Central memory CD8-positive, alpha-beta T cell (primary cell): Measurements from ENCODE around the gene ZBTB16.

Experiments
- ATAC-seq: fragments of 150-1000 bp; cut with Tn5 transposase; replicated peaks from 2 replicates; pipeline ENCODE4 v1.10.0; 2022; ENCODE audit warnings: mild to moderate bottlenecking, moderate FRiP score, moderate number of reproducible peaks; ENCODE audit not compliant: poor library complexity, severe bottlenecking; ENCODE audit errors: extremely low read depth
- DNase-seq, 2 donors: peaks; one replicate each; pipeline ENCODE4 v3.0.0; 2021; ENCODE audit warnings: low spot score in 2 of 2
- H3K27ac Mint-ChIP-seq: one replicate; pipeline ENCODE4 v1.8.0; 2022; ENCODE audit warnings: low read depth, mild to moderate bottlenecking, moderate library complexity, mixed read lengths
- H3K27me3 Mint-ChIP-seq: one replicate; pipeline ENCODE4 v1.8.0; 2022; ENCODE audit warnings: mixed read lengths
- H3K36me3 Mint-ChIP-seq: one replicate; pipeline ENCODE4 v1.8.0; 2022; ENCODE audit warnings: mild to moderate bottlenecking, moderate library complexity, mixed read lengths; ENCODE audit not compliant: insufficient read depth
- H3K4me1 Mint-ChIP-seq: one replicate; pipeline ENCODE4 v1.8.0; 2022; ENCODE audit warnings: mixed read lengths
- H3K4me3 Mint-ChIP-seq: one replicate; pipeline ENCODE4 v1.8.0; 2022; ENCODE audit warnings: mild to moderate bottlenecking, moderate library complexity, mixed read lengths
- H3K9me3 Mint-ChIP-seq: one replicate; pipeline ENCODE4 v1.8.0; 2022; ENCODE audit warnings: mixed read lengths

ZBTB16 gene

DNA sequence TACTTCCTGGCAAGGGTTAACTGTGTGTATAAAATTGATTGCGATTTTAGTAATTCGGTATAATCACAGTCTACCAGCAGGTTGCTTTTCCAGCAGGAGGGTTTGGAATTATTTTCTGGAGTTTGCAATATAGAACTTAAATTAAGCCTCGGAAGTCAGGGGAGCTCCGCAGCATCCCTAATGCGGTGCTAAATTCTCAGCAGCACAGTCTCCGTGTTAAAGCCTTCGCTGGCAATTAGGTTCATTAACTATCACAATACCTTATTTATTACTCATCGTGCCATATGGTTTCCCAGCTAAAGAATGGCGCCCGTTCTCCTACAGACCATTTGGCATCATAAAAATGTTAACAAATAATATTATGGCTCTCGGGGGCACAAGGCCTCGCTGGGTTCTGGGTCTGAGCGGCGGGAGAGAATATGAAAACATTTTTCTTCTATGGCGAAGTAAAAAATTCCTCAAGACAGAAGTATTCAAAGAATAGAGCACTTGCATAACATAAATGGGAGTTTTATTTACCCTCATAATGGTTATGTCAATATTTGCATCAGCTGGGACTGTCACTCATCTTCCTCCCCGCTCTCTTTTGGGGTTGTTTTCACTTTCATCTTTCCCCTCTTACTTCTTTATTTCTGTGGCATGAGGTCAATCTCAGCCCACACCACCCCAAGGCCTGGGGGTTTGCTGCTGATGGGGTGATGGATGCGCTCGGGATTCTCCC is 28.1 kb upstream of the ZBTB16 start:
- Mint-ChIP-seq H3K4me3 (no peak overlapping the region), H3K36me3 (no peaks in the 10 kb centered on the region), H3K27me3 (peaks cover 70% of the 10 kb centered on the region), H3K4me1 (no peaks in the 10 kb centered on the region), H3K27ac (no peak overlapping the region), H3K9me3 (no peaks in the 10 kb centered on the region)
- DNase-seq = no peak
- ATAC-seq = no peak

DNA sequence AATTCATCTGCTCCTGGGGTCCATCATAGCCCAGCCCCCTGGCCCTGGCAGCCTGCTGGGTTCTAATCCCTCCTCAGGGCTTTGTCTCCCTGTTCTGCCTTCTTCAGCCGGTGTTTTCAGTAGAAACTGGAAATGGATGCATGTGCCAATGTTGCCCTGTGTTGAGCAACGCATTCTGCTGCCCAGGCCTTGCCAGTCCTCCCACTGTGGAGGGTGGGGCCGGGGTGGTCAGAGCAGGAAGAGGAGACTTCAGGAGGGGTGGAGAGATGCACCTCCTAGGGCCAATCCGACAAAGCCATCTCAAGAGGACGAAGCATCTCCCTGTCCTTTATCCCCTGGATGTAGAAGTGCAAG is 27.6 kb upstream of the ZBTB16 start:
- H3K4me1 Mint-ChIP-seq = no peaks in the 10 kb centered on the region
- no peak overlapping the region for H3K27ac Mint-ChIP-seq
- H3K27me3 Mint-ChIP-seq = peaks cover 67% of the 10 kb centered on the region
- no peak overlapping the region for H3K4me3 Mint-ChIP-seq
- H3K9me3 Mint-ChIP-seq = no peaks in the 10 kb centered on the region
- no peaks in the 10 kb centered on the region for H3K36me3 Mint-ChIP-seq
- ATAC-seq (no peak), DNase-seq (no peak)

DNA sequence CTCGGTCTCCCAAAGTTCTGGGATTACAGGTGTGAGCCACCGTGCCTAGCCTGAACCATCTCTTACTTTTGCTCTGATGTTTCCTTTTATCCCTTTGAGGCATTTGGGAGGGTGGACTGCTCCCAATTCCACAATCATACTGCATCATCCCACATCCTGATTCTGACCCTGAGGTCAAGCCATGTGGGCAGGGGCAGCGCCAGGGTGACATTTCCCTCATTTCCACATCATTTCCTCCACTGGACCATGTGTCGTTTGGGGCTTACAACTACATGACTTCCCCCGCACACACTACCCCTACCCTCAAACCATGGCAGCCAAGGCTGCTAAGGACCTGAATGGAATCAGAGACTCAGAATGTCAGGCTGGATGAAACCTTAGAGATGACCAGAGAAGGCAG is 26.4 kb upstream of the ZBTB16 start:
- no peak for DNase-seq
- Mint-ChIP-seq H3K36me3 (no peaks in the 10 kb centered on the region), H3K27me3 (peaks cover 56% of the 10 kb centered on the region), H3K9me3 (no peaks in the 10 kb centered on the region), H3K27ac (no peak overlapping the region), H3K4me1 (no peaks in the 10 kb centered on the region), H3K4me3 (no peak overlapping the region)
- no peak for ATAC-seq

DNA sequence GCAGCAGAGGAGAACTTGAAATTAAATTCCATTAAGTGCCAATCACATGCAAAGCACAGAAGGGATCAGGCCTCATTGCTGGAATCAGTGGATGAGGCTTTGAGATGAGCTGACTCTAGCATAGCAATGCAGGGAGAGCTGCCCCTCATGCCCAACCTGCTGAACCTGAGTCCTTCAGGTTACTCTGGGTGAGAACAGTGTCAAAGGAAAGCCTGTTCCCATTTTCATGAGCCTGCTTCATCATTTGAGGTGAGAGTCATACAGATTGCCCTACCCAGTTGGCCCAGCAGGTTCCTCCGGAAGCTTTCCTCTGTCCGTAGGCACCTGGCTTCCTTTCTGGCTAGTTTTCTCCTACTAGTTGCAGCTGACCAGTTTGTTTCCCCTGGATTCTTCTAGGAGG is 25.9 kb upstream of the ZBTB16 start:
- peaks cover 51% of the 10 kb centered on the region for H3K27me3 Mint-ChIP-seq

DNA sequence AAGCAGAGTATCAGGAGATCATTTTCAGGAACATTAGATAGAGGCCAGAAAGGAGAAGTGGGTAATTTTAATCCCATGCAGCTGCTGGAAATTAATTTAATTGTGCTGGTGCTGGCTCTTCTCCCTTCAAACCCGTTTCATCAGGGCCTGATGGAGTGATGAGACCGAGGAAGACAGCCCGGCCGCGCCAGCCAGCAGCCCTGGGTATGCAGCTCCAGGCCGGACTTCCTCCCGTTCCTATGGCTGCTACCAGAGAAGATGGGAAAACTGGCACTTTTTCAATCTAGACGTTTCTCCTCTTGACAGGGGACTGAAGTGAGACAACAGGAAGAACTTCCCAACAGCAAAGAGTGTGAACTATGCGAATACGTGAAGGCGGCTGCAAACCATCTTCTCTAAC is 24.6 kb upstream of the ZBTB16 start:
- Mint-ChIP-seq H3K36me3 (no peaks in the 10 kb centered on the region), H3K4me1 (no peaks in the 10 kb centered on the region), H3K27me3 (peaks cover 37% of the 10 kb centered on the region), H3K27ac (no peak overlapping the region), H3K4me3 (no peak overlapping the region), H3K9me3 (no peaks in the 10 kb centered on the region)
- no peak for ATAC-seq
- DNase-seq = no peak

More for the DNA sequence above, 25.9 kb upstream of the ZBTB16 start:
- Mint-ChIP-seq H3K36me3 (no peaks in the 10 kb centered on the region), H3K27ac (no peak overlapping the region), H3K4me3 (no peak overlapping the region), H3K4me1 (no peaks in the 10 kb centered on the region), H3K9me3 (no peaks in the 10 kb centered on the region)
- no peak for DNase-seq
- ATAC-seq = no peak

DNA sequence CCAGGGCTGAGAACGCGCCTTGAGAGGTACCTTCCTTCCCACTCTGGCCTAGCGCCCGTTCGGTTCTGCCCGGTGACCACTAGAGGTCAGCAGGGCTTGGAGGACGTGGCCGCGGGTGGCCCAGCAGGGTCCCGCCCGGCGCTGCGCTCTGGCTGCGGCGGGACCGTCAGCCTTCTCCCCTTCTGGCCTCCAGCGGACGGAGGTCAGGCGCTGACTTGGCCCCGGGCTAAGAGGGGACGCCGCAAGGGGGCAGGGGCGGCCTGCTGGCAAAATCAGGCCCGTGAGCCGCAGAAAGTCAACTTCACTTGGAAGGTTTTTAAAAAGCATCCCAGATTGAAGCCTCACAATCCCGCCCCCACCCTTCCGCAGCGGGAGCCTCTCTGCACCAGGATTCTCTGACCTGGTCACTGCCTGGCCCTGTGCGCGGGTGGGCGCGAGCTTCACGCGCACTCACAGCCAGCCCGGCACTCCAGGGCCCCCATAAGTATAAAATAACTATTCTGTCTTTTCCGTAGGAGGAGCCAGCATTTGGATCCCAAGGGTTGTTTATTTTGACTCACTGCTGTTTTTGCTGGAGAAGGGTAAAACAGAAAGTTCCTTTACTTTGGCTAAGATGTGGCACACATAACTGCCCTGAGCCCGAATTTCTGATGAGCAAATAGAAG is 23.2 kb upstream of the ZBTB16 start:
- H3K4me3 Mint-ChIP-seq = no peak overlapping the region
- H3K27ac Mint-ChIP-seq = no peak overlapping the region
- H3K27me3 Mint-ChIP-seq = peaks cover 24% of the 10 kb centered on the region
- H3K4me1 Mint-ChIP-seq = no peaks in the 10 kb centered on the region
- H3K9me3 Mint-ChIP-seq = no peaks in the 10 kb centered on the region
- ATAC-seq (peak; percentile 40), DNase-seq (peak in 1 of 2 donors; percentile 34)
- no peaks in the 10 kb centered on the region for H3K36me3 Mint-ChIP-seq

DNA sequence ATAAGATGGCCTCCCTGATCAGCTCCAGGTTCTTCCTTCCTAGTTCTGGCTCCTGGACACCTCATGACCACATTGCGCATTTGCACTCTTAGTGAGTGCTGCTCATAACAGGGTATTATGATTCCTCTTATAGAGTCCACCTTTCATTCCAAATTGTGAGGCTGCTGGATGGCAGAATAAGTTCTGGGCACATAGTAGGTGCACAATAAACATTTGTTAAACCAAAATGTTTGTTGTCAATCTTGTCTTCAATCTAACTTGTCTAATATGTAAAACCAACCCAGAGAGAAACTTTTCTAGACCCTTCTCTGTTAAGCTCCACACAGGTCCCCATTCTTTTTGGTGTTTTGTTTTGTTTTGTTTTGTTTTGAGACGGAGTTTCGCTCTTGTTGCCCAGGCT is 22.6 kb upstream of the ZBTB16 start:
- Mint-ChIP-seq H3K36me3 (no peaks in the 10 kb centered on the region), H3K27me3 (peaks cover 21% of the 10 kb centered on the region), H3K27ac (no peak overlapping the region), H3K4me1 (no peaks in the 10 kb centered on the region), H3K4me3 (no peak overlapping the region), H3K9me3 (no peaks in the 10 kb centered on the region)
- no peak for DNase-seq
- ATAC-seq = no peak

DNA sequence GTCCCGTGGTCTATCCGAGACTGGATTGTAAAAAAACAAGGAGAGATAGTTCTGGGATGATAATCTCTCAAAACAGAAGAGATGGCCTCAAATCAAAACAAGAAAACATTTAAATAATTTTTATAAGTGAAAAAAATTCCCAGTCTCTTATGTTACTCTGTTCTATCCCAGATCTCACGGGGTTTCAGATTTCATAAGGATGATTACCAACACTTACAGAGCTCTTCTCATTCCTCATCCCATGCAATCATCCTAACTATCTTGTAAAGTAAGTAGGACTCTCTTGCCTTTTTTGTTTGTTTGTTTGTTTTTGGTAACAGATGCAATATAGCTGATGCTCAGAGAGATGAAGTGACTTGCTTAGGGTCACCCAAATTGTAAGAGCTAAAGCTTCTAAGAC is 20.0 kb upstream of the ZBTB16 start:
- no peak overlapping the region for H3K27ac Mint-ChIP-seq
- DNase-seq (no peak), ATAC-seq (no peak)
- peaks cover 9% of the 10 kb centered on the region for H3K4me1 Mint-ChIP-seq
- peaks cover 9% of the 10 kb centered on the region for H3K27me3 Mint-ChIP-seq
- no peak overlapping the region for H3K4me3 Mint-ChIP-seq
- H3K9me3 Mint-ChIP-seq = no peaks in the 10 kb centered on the region
- H3K36me3 Mint-ChIP-seq = no peaks in the 10 kb centered on the region

DNA sequence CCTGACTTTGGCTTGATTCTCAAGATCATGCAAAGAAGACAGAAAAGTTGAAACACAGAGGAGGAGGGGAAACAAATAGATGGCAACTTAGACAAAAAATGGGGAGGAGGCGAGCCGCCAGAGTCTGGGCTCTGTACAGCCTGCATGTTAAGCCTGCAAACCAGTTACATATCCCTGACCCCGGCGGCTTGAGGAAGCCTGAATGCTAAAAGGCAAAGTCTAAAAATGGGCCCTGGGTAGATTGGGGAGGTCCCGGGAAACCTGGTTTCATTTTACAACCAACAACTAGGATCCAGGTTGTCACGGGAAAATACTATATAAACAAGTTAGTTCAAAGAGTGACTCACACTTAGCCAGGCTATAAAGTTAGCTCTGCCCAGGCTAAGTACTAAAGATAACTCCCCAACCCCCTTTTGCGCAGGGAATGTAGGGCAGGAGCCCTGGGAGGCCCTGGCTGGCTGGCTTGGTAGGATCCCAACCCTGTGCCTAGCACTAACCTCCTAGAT is 18.8 kb upstream of the ZBTB16 start:
- H3K27ac Mint-ChIP-seq = no peak overlapping the region
- H3K36me3 Mint-ChIP-seq = no peaks in the 10 kb centered on the region

DNA sequence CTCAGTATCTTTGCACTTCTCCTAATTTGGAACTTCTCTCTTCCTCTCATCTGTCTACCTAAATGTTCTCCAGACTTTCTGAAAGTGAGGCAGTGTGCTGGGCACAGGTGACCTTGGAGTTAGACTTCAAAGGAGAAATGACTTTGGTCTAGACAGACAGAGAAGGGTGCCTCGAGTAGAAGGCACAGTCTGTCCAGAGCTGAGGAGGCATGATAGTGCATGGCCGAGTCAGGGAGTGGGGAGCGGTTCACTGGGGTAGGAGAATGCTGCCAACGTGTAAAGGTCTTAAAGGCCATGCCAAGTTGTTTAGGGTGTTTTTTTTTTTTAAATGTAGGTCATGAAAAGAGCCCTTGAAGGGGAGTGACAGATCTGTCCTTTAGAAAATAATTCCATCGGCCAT is 17.3 kb upstream of the ZBTB16 start:
- peak overlapping the region; percentile 2 for H3K27ac Mint-ChIP-seq
- no peaks in the 10 kb centered on the region for H3K36me3 Mint-ChIP-seq
- no peaks in the 10 kb centered on the region for H3K9me3 Mint-ChIP-seq
- DNase-seq = no peak
- peaks cover 13% of the 10 kb centered on the region for H3K4me1 Mint-ChIP-seq
- peaks cover 7% of the 10 kb centered on the region for H3K27me3 Mint-ChIP-seq
- ATAC-seq = no peak
- H3K4me3 Mint-ChIP-seq = no peak overlapping the region

More for the DNA sequence above, 18.8 kb upstream of the ZBTB16 start:
- peaks cover 13% of the 10 kb centered on the region for H3K4me1 Mint-ChIP-seq
- no peak for ATAC-seq
- H3K4me3 Mint-ChIP-seq = no peak overlapping the region
- no peak for DNase-seq
- H3K27me3 Mint-ChIP-seq = no peaks in the 10 kb centered on the region
- H3K9me3 Mint-ChIP-seq = no peaks in the 10 kb centered on the region

DNA sequence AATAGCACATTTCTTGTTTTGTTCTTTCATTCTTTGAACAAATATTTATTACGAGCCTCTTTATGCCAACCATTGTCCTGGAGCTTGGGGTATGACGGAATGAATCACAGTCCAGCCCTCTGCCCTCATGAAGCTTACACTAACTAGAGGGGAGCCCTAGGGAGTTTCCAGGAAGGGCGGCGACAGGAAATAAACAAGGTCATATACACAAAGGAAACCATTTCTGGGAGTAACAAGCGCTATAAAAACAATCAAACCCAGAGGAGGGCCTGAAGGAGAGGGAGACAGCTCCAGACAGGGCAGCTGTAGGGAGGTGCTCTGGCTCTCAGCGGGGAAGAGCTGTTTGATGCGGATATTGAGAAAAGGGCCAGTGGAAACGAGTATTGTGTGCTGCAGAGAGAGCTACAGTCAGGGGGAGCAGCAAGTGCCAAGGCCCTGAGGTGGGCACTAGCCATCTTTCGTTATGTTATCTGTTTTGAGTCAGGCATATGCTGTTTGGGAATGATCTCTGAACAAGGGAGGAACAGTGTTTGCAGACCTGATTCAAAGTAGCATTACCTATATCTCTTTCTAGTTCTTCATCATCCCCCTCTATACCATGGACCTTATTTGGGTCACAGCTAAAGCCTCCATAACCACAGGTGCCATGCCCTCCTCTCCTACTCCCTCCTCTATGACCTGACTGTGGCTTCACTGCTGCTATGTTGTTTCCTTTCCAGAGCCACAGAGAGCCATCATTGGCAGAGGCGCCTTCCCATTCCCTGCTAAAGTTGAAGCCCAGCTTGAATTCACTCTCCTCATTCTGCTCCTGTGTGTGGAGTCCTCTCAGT is 15.3 kb upstream of the ZBTB16 start:
- ATAC-seq (no peak), DNase-seq (no peak)
- Mint-ChIP-seq H3K27me3 (peaks cover 22% of the 10 kb centered on the region), H3K4me1 (peaks cover 13% of the 10 kb centered on the region), H3K9me3 (no peaks in the 10 kb centered on the region), H3K27ac (no peak overlapping the region), H3K36me3 (no peaks in the 10 kb centered on the region), H3K4me3 (no peak overlapping the region)

DNA sequence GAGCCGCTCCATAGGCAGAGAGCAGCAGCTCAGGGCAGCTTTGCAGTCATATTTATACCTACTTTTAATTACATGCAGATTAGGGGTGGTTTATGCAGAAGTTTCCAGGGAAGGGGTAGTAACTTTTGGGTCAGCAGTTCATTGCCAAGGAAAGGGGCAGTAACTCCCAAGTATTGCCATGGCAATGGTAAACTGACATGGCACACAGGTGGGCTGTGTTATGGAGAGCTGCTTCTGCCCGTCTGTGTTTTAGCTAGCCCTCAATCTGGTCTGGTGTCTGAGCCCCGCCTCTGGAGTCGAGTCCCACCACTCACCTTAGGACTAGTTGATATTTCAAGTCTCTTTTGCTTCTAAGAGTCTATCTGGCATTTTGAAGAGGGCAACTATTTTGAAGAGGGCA is 12.2 kb upstream of the ZBTB16 start:
- peaks cover 26% of the 10 kb centered on the region for H3K27me3 Mint-ChIP-seq
- DNase-seq = no peak
- peaks cover 13% of the 10 kb centered on the region for H3K4me1 Mint-ChIP-seq
- ATAC-seq = no peak
- H3K9me3 Mint-ChIP-seq = no peaks in the 10 kb centered on the region
- H3K4me3 Mint-ChIP-seq = no peak overlapping the region
- no peaks in the 10 kb centered on the region for H3K36me3 Mint-ChIP-seq
- H3K27ac Mint-ChIP-seq = no peak overlapping the region
